Measurements from ENCODE around the gene SEC16A.

GRCh38 chr9:136402067-136402466, 80.8 kb downstream of the SEC16A start:
- TF ChIP-seq SP1 (IDR thresholded peaks at IDR 0.05) (no peak), BHLHE40 (IDR thresholded peaks at IDR 0.05; ENCODE audit: borderline replicate concordance) (no peak), FOXA1 (IDR thresholded peaks at IDR 0.05) (no peak), ELF4 (IDR thresholded peaks at IDR 0.05) (no peak), PKNOX1 (IDR thresholded peaks at IDR 0.05) (no peak), NFRKB (IDR thresholded peaks at IDR 0.05) (no peak), L3MBTL2 (conservative IDR thresholded peaks at IDR 0.05) (no peak), FOXM1 (IDR thresholded peaks at IDR 0.05; ENCODE audit: borderline replicate concordance) (no peak), ZNF384 (IDR thresholded peaks at IDR 0.05) (no peak), TARDBP (IDR thresholded peaks at IDR 0.05) (no peak), SUZ12 (IDR thresholded peaks at IDR 0.05) (no peak), FOXK2 (IDR thresholded peaks at IDR 0.05) (no peak)

Data from HEK293T (cell line).